Measurements from ENCODE around the gene NPAS3.
A peak's percentile ranks its signal among the peaks of the same experiment; 100 is the strongest.

Gene NPAS3

DNA sequence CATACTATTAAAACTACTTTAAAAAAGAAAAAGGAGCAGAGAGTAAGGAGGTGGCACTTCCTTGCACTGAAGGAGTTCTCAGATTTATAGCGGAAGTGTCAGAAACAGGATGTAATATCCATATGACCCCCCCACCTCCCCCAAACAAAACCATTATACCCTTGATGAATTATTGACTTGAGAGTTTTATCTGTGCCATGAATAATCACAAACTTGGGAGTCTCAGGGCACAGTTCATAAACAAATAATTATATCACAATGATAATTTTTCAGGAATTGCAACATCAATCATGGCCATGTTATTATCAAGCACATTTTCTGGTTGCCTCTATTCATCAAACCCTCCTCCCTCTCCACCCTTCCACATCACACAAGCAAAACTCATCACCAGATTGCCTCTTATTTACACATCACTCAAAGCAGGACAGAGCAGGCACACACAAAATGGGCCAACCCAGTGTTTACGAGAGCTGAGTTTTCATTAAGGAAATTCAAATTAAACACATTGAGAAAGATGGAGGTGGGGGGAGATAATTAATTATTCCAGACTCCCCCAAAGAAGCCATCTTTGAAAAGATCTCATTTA lies 870.8 kb downstream of the NPAS3 start:
- no peak for DNase-seq (ENCODE audit: low read depth in 2 of 2, low spot score in 1 of 2)

DNA sequence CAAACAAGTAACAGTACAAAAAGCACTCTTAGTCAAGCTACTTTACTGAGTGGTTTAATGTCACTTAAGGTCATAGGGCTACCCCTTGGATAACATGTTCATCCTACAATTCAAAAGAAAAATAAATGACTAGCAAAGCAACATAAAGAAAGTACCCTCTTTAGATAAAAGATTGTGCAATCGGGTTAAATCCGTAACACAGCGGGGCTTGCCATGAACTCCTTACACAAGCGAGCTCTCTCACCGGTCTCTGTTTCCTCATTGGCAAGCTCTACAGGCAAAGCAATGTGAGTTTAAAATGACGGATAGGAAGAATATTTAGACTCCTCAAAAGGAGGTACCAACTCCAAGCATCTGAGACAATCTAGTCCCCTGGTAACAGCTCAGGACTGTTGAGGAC lies 871.6 kb downstream of the NPAS3 start:
- DNase-seq (ENCODE audit: low read depth in 2 of 2, low spot score in 1 of 2): no peak

DNA sequence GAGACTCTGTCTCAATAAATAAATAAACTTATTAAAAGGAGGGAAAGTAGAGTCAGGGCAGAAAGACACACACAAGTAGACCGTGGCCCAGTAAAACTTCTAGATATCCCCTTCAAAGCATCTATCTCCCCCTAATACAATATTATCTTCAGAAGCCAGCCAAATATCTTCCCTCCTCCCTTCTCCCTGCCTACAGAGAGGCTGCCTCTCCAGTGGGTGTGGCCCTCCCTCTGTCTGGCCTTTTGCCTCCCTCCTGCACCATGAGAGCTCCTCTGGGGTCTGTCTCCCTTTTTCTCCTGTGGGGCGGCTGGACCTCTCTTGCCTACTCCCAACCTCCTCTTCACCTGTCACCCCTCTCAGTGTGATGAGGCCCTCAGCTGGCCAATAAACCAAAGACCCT lies 873.0 kb downstream of the NPAS3 start:
- DNase-seq (ENCODE audit: low read depth in 2 of 2, low spot score in 1 of 2): no peak

DNA sequence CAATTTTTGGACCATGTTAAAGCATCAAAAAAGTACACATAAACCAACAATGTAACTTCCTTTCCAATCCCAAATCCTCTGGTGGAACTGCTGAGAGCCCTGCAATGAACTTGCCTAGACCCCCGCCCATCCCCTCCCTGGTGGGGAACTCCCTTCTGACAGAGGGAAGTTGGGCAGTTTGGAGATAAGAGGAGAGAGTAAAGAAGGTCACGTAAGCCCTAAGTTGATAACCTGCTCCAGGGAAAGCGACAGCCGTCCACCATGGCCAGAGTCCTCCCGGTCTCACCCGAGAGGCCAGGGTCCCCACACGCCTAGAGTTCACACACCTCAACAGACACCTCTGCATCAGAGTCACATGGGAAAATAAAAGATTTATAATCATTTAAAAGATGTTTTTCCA lies 873.5 kb downstream of the NPAS3 start:
- DNase-seq (ENCODE audit: low read depth in 2 of 2, low spot score in 1 of 2): no peak

DNA sequence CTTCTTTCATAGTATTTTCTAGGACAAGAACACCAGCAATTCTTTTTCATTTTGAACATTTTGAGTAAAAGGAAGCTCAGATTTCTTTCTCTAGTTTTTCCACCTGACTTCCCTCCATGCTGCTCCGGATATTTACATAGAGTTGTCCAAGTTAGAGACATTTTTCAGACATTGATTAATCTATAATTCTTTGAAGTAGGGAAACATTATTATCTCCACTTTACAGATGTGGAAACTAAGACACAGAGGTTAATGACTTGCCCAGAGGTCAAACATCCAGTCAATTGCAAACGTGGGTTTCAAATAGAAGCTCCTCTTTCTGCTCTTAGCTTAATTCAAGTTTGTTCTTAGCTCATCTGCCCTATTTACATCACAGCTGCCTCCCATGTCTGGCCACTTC lies 873.9 kb downstream of the NPAS3 start:
- no peak for DNase-seq (ENCODE audit: low read depth in 2 of 2, low spot score in 1 of 2)

DNA sequence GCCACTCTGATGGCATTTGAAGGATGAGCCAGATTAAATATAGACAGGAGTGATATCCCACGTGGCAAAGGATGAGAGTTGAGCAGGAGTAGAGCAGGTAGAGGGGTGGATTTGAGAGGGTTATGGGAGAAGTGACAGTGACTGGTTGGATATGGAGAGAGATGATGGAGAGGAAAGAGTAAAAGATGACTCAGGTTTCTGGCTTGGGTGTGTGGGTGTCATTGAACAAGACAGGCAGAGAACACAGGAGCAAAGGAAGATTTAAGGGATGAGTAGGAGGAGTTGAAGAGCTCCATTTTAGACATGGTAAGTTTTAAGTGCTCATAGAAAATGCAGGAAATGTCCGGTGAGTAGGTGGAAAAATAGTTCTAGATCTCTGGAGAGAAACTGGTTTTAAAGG lies 875.3 kb downstream of the NPAS3 start:
- no peak for DNase-seq (ENCODE audit: low read depth in 2 of 2, low spot score in 1 of 2)

DNA sequence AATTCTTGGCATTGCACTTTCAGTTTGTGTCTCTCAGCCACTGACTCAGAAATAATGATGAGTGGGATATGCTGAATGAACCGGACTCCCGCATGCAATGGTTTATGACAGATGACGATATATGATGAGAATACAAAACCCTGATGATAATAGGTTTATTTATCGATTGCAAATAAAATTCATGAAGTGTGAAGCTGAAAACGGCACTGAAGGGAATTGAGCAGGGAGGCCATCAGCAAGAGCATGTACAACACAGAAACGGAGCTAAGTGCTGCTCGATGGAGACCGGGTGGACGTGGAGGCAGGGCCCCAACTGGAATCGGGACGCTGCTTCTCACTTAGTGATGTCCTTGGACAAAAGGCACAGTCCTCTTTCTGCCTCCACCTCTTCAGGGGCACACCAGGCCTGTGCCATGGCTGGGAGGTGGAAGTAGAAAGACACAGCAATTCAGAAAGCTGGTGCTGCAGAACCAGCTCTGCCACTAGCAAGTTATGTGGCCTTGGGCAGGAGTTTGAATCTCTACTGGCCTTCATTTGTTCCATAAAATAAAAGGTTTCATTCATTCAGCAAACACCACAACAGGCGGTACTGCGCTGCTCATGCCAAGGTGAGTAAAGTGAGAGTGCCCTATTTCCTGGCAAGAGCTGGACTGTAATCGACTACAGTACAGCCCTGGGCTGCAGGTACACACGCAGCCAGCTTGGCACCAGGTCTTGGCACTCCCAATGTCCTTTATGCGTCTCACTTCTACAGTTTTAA lies 895.2 kb downstream of the NPAS3 start:
- DNase-seq (ENCODE audit: low read depth in 2 of 2, low spot score in 1 of 2): no peak

DNA sequence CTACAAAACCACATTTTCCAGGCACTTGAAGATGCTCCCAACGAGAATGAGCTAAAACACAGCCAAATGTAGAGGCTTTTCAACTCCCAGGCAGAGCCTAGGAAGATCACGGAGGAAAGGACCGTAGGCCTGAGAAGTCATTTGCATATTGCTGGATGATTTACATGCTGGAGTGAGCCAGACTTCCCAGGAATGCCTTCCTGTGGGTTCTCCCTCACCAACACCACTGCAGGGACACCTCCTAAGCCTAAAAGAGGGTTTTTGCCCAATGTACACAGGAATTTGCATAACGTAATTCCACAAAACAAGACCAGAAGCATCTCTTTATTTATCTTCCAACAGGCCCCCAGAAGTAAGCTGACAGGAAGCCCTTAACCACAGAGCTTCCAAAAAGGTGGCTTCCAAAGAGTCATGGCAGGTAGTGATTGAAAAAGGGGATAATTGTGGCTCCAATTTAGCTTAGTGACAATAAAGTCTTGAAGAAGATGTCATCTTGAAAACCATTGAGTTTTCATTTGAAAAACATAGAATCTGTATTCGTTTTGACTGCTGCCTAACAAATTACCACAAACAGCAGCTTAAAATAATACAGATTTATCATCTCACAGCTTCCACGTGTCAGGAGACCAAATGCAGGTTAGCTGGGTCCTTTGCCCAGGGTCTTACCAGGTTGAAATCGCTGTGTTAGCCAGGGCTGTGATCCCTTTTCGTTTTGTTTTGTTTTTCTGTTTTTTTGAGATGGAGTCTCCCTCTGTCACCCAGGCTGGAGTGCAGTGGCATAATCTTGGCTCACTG lies 896.0 kb downstream of the NPAS3 start:
- DNase-seq (ENCODE audit: low read depth in 2 of 2, low spot score in 1 of 2): no peak

DNA sequence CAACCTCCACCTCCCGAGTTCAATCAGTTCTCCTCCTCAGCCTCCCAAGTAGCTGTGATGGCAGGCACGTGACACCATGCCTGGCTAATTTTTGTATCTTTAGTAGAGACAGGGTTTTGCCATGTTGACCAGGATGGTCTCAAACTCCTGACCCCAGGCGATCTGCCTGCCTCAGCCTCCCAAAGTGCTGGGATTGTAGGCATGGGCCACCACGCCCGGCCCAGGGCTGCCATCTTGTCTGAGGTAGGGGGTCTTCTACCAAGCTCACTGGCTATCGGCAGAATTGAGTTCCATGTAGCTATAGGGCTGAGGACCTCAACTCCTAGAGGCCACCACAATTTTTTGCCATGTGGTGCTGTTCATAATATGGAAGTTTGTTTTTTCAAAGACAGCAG lies 896.6 kb downstream of the NPAS3 start:
- DNase-seq (ENCODE audit: low read depth in 2 of 2, low spot score in 1 of 2): no peak

DNA sequence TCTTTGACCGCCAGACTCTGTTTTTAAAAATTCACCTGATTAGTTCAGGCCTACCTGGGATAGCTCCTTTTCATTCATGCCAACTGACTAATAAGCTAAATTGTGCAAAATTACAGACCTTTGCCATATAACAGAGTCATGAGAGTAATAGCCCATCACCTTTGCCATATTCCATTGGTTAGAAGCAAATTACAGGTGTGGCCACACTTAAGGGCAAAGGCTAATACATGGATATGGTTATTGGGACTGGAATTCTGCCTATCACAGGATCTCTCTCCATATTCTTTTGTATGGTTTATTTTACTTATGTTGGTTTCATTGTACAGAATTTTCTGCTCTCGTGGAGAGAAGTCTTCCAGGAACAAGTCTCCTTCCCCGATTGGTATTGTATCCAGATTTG lies 897.0 kb downstream of the NPAS3 start:
- no peak for DNase-seq (ENCODE audit: low read depth in 2 of 2, low spot score in 1 of 2)

DNA sequence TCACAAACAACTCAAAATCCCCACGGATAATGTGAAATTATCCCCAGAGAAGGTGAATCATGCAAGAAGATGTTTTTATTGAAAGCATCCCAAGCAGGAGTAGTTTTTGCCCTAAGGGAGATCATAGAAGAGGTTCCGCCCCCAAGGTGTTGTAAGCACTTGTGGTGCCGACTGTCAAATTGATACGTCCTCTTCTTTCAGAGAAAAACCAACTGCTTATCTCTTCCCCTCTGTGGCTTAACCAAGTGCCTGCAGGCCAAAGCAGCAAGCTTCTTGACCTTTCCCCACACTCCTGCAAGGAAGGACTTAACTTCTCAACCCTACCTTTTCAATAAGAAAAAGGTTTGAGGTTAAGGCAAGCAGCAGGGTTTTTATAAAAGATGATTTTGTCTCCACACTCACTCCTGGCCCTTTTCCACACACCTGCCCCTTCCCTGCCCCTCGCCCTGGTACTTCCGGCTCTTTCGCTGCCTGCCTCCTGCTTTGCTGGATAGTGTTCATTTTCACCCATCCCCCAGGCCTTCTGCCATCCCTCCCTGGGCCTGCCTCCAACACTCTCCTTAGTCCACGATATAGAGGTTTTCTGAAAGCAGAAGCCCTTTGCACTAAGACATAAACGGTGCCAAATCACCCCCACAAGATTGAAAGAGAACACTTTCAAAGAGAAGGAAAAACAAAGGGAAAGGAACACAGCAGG lies 897.7 kb downstream of the NPAS3 start:
- no peak for DNase-seq (ENCODE audit: low read depth in 2 of 2, low spot score in 1 of 2)

DNA sequence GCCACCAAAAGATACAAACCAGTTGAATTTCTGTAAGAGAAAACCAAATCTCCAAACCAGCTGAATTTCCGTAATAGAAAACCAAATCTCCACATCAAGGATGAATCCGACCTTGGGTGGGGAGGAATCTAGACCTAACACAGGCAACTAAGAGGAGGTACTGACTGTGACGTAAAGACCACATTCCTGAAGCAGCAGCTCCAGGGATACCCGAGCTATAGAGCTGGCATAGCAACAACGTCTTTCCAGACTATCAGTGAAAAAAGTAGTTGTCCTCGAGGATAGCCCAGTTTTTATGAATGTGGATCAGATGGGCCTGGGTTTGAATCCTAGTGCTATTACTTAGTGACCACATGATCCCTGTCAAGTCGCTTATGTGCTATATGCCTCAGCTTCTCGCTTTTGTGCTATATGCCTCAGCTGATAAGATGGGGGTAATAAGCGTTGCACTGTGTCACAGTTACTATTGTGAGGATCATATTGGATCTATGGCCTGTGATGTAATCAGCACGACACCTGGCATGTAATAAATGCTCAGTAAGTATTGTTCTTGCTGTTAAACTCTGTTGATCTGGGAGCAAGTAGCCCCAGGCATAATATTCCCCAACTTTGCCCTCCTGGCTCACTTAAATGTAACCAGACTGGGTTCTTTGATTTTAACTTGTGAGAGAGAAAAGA lies 898.4 kb downstream of the NPAS3 start:
- DNase-seq (ENCODE audit: low read depth in 2 of 2, low spot score in 1 of 2): no peak

DNA sequence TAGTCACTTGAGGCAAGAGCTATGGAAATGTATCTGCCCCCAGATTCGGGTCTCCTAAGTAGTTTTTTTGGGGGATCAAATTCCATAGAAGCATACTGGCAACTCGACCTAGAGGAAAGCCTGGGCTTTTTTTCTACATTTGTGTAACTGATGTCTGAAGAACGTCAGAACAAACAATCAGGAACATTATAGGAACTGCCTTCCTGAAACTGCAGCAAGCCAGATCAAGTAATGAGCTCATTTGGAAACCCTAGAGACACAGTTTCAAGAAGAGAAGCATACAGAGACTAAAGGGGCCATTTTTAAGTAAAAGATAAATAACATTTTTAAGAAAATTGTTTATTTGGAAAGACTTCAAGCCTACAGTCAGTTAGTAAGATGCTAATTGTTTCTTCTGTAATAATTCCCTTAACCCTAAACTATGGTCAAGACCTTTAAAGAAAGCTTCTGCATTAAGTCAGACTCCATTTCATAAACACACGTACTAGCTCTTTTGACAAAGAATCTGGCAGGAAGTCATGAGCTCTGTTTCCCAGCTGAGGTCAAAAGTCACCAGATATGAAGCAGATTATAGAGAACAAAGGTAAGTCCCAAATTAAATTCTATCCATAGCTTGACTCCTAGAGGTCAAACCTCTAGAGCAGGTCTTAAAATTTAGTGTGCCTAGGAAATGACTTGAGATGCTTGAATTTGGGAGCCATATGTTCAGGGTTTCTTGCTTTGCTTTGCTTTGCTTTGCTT lies 899.4 kb downstream of the NPAS3 start:
- DNase-seq (ENCODE audit: low read depth in 2 of 2, low spot score in 1 of 2): no peak

DNA sequence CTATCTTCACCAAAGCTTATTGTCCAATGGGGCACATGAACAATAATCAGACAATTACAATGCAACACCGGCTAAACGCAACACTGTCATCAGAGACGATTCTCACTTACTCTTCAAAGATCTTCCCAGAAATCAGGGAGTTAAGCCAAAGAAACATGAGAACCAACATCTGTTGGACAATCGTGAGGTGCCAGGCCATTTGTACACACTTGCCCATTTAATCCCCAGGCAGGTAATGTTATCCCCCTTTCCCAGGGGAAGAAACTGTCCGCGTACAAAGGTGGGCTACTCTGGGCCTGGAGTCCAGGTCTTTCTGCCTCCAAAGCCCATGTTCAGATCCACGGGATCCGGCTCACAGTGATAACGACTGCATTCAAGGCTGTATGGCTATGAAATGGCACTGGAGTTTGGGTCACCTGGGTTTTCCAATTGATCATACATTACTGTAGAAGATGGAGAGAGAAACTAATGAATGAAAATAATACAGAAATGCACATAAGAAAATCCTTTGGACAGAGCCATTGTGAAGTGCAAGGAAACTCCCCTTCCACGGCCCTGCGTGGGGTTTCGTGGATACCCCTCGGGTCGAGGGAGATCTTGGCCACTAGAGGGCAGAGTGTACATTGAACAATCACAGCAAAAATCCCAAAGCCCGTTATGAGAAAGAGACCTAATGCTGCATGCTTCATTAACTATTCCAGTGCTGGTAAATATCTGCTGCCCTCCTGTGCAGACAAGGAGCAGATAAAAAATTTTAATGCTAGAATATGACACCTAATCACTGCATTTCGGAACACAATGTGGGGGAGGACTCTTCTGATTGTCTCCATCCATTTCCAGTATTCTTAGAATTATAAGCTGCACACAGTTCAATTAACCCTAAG lies 900.8 kb downstream of the NPAS3 start:
- DNase-seq (ENCODE audit: low read depth in 2 of 2, low spot score in 1 of 2): peak in 1 of 2 donors; percentile 7

DNA sequence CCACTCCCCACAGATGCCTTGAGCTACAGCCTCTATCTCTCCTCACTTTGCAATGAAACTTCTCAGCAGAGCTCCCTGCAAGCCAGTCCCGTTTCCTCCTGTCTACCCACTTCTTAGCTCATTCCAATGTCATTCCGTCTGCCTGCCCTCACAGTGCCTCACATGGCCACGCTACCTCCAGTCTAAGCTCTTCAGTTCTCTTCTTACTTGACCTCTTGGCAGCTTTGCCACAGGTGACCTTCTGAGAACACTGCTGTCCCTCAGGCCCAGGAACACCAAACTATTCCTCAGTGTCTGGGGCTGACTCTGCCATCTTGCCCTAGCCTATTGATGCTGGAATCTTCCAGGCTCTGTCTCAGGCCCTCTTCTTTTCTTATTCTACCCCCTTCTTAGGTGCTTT lies 902.1 kb downstream of the NPAS3 start:
- no peak for DNase-seq (ENCODE audit: low read depth in 2 of 2, low spot score in 1 of 2)

DNA sequence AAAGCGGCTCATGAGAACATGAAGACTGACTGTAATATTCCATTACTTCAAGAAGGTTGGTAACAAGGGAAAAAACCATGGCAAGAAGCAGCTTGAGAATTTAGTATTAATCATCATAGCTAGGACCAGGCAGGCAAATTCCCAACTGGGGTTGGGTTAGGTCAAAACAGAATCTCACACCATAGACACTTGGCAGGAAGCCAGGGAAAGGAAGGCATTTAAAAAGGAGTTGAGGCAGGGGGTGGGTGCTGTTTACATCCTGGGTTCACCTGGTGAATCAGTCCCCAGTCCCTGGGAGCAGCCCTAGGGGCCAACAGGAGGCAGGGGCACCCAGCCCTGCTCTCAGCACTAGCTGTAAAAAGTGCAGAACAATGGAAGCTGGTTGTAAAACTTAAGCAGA lies 903.6 kb downstream of the NPAS3 start:
- no peak for DNase-seq (ENCODE audit: low read depth in 2 of 2, low spot score in 1 of 2)

DNA sequence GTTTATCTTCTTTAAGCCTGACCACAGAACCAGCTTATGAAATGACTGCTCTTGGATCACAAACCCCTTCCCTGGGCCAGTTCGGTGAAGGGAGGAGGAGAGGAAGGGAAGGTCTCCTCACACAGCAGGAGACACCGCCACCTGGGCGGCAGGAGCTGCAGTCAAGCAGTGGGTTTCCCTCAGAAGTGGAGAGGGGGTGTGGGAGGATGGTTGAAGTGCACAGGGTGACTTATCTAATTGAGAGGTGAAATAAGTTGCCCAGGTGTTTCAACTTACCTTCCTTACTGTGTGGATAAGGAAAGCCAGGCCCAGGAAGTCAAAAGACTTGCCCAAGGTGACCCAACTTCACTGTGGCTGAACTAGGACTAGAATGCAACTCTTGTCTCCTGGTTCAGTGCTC lies 905.4 kb downstream of the NPAS3 start:
- no peak for DNase-seq (ENCODE audit: low read depth in 2 of 2, low spot score in 1 of 2)

DNA sequence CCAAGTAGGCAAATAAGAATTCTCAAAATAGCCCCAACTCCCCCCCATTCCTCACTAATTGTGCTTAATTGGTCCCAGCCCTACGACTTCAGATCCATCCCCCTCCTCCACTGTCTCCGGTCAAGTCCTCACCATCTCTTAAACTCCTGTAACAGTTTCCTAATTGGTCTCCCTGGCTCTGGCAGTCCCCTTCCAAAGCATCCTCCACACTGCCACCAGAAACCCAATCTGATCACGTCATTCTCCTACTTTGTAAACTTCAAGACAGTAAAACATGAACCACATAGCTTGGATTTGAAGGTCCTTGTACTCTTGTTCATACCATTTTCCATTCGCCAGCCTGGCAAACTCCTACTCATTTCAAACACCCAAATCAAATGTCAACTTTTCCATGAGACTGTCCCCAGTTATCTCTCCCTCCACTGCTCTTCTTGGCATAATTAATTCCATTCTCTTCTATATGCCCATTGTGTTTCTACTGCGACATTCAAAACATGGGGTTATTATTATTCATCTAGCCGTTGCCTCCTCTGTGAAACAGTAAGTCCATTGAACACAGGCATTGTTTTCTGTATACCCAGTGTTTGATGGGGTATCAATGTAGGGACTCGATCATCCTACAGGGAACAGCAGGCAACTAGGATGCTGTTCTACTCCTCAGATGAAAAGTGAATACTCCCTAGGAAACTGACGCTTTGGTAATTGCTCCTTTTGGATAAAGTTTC lies 907.6 kb downstream of the NPAS3 start:
- no peak for DNase-seq (ENCODE audit: low read depth in 2 of 2, low spot score in 1 of 2)

DNA sequence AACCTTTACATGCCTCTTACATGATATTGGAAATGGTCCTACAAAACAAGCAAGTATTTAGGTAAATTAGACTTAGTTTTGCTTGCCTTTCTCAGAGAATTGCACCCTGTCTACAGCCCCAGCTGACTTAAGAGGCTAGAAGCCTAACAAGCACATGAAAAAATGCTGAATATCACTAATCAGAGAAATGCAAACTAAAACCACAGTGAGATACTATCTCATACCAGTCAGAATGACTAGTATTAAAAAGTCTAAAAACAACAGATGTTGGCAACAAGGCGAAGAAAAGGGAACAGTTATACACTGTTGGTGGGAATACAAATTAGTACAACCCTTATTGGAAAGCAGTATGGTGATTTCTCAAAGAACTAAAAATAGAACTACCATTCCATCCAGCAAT lies 908.4 kb downstream of the NPAS3 start:
- DNase-seq (ENCODE audit: low read depth in 2 of 2, low spot score in 1 of 2): no peak
